ENCODE data around the gene SLC36A2. TPM values are rescaled to one million over a fixed set of nuclear protein-coding genes. Genes with fewer than 3 reads are reported as not detected.
"Not testable (repeated sequence)": the region's sequence is repeated elsewhere in the genome, so short reads cannot be mapped to it uniquely, and the experiment has no call there.

SLC36A2 gene
- total and polyA plus RNA-seq, 10 donors, result 0.02 TPM; not detected in 9

DNA sequence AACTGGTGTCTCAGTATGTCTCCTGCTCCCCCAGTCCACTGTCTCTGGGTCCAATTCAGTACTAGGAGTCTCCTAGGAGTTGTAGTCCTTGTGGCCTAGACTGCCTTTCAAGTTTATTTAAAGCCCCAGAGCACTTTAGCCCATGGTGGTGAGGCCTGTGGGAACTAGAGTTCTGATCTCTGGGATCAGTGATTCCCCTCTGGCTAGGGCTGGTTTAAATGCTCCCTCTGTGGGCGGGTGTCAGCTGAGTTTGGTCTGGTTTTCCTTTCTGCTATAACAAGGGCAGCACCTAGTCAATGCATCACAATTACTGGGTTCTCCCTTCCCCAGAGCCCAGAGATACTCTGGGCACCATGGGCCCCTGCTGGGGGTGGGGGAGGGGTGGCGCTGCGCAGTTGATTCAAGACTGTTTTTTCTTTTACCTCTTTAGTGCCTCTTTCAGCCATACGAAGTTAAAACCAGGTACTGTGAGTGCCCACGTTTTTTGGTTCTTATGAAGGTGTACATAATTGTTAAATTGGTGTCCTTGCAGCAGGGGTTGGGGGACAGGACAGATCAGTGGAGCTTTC lies 34.5 kb downstream of the SLC36A2 start:
- Histone ChIP-seq H3K4me1 (peaks cover 0 to 6% (median 0%) of the 10 kb centered on the region in 6 donors), H3K27ac (no peak overlapping the region), H3K9me3 (peaks cover 0 to 22% (median 15%) of the 10 kb centered on the region in 8 donors), H3K27me3 (replicated peaks in 1 of 7) (peaks cover 0 to 3% (median 0%) of the 10 kb centered on the region in 7 donors), H3K4me3 (no peak overlapping the region), H3K36me3 (no peaks in the 10 kb centered on the region)
- DNase-seq, result no peak
- intact Hi-C loops (cut with DNase I; ENCODE audit: low total_unique reads), result no loop called here
- WGBS, 5 donors, result 70 to 78% (median 73%) methylated on average over 5 of the region's 5 CpGs
- TF ChIP-seq POLR2A (IDR thresholded peaks at IDR 0.05), result no peak
- TF ChIP-seq POLR2AphosphoS5 (IDR thresholded peaks at IDR 0.05), result no peak
- TF ChIP-seq, protein P1, sequence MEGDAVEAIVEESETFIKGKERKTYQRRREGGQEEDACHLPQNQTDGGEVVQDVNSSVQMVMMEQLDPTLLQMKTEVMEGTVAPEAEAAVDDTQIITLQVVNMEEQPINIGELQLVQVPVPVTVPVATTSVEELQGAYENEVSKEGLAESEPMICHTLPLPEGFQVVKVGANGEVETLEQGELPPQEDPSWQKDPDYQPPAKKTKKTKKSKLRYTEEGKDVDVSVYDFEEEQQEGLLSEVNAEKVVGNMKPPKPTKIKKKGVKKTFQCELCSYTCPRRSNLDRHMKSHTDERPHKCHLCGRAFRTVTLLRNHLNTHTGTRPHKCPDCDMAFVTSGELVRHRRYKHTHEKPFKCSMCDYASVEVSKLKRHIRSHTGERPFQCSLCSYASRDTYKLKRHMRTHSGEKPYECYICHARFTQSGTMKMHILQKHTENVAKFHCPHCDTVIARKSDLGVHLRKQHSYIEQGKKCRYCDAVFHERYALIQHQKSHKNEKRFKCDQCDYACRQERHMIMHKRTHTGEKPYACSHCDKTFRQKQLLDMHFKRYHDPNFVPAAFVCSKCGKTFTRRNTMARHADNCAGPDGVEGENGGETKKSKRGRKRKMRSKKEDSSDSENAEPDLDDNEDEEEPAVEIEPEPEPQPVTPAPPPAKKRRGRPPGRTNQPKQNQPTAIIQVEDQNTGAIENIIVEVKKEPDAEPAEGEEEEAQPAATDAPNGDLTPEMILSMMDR (IDR thresholded peaks at IDR 0.05 in 8 of 11, conservative IDR thresholded peaks at IDR 0.05 in 3 of 11), result no peak

GRCh38 chr5:151310932-151311331 lies 36.4 kb downstream of the SLC36A2 start:
- Histone ChIP-seq H3K36me3 (no peaks in the 10 kb centered on the region), H3K4me3 (no peak overlapping the region), H3K27ac (no peak overlapping the region), H3K27me3 (replicated peaks in 1 of 7) (peaks cover 0 to 3% (median 0%) of the 10 kb centered on the region in 7 donors), H3K9me3 (peaks cover 0 to 22% (median 15%) of the 10 kb centered on the region in 8 donors), H3K4me1 (peaks cover 0 to 3% (median 0%) of the 10 kb centered on the region in 6 donors)
- no peak for DNase-seq
- intact Hi-C loops (cut with DNase I; ENCODE audit: low total_unique reads), result no loop called here
- TF ChIP-seq POLR2AphosphoS5 (IDR thresholded peaks at IDR 0.05) (no peak), POLR2A (IDR thresholded peaks at IDR 0.05) (no peak)
- TF ChIP-seq, protein P1 (IDR thresholded peaks at IDR 0.05 in 8 of 11, conservative IDR thresholded peaks at IDR 0.05 in 3 of 11), result no peak

DNA sequence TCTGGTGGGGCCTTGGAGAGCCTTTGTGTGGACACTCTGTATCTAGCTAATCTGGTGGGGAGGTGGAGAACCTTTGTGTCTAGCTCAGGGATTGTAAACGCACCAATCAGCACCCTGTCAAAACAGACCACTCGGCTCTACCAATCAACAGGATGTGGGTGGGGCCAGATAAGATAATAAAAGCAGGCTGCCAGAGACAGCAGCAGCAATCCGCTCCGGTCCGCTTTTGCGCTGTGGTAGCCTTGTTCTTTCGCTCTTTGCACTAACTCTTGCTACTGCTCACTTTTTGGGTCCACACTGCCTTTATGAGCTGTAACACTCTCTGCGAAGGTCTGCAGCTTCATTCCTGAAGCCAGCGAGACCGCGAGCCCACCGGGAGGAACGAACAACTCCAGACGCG lies 37.5 kb downstream of the SLC36A2 start:
- intact Hi-C loops (cut with DNase I; ENCODE audit: low total_unique reads); H3K36me3 ChIP-seq; DNase-seq; H3K27ac ChIP-seq; H3K4me3 ChIP-seq; H3K4me1 ChIP-seq; H3K27me3 ChIP-seq (replicated peaks in 1 of 7): not testable (repeated sequence)
- whole genome bisulfite sequencing, 5 donors, result 89 to 97% (median 95%) methylated on average over 15 of the region's 15 CpGs
- H3K9me3 ChIP-seq, result peaks cover 0 to 22% (median 15%) of the 10 kb centered on the region in 8 donors

DNA sequence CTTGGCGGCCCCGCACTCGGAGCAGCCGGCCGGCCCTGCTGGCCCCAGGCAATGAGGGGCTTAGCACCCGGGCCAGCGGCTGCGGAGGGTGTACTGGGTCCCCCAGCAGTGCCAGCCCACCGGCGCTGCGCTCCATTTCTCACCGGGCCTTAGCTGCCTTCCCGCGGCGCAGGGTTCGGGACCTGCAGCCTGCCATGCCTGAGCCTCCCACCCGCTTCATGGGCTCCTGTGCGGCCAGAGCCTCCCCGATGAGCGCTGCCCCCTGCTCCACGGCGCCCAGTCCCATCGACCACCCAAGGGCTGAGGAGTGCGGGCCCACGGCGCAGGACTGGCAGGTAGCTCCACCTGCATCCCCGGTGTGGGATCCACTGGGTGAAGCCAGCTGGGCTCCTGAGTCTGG lies 38.1 kb downstream of the SLC36A2 start:
- DNase-seq; intact Hi-C loops (cut with DNase I; ENCODE audit: low total_unique reads); H3K4me3 ChIP-seq; H3K4me1 ChIP-seq; H3K27ac ChIP-seq; H3K36me3 ChIP-seq; H3K27me3 ChIP-seq (replicated peaks in 1 of 7): not testable (repeated sequence)
- H3K9me3 ChIP-seq, result peaks cover 0 to 22% (median 15%) of the 10 kb centered on the region in 8 donors
- WGBS, 5 donors, result 97 to 100% (median 99%) methylated on average over 5 to 27 of the region's 27 CpGs; no CpG with 5 or more reads in 1 of the 5 donors

DNA sequence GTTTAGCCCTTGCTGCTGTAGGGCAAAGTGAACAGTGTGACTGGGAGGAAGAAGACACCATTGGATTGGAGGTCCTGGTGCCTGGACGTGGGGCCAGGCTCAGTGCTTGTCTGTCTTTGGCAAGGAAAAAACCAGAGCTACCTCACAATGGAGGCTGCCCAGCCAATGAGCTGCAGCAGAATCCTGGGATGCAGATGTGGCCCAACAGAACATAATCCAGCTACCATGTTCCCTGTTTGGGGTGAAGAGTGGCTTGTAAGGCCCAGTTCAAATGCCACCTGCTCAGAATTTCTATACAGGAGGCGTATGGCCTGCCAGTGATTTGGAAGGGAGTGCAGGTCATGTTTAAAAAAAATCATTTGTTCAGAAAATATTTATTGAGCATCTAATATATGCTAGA lies 43.7 kb downstream of the SLC36A2 start, which contains the start of gene SLC36A3:
Gene SLC36A3 (minus strand): TSS at position 101 of the 400 bp plus-strand sequence. CDS start 412 bp downstream, outside the sequence.
- Histone ChIP-seq H3K27me3 (replicated peaks in 1 of 7) (no peaks in the 10 kb centered on the region), H3K27ac (no peak within 1 kb of the TSS), H3K36me3 (no peaks in the 10 kb centered on the region), H3K4me3 (no peak within 1 kb of the TSS), H3K9me3 (no peaks in the 10 kb centered on the region), H3K4me1 (no peaks in the 10 kb centered on the region)
- intact Hi-C loops (cut with DNase I; ENCODE audit: low total_unique reads), result no loop called here
- 80 to 92% (median 86%) methylated on average over 2 of the region's 2 CpGs for WGBS, 5 donors
- TF ChIP-seq POLR2AphosphoS5 (IDR thresholded peaks at IDR 0.05) (no peak), POLR2A (IDR thresholded peaks at IDR 0.05) (no peak)
- TF ChIP-seq, protein P1 (IDR thresholded peaks at IDR 0.05 in 8 of 11, conservative IDR thresholded peaks at IDR 0.05 in 3 of 11), result no peak
- no peak for DNase-seq

Data from spleen (tissue), 11 donors.